NCI-H345 treated with DMSO at 0.1 percent for 48 hours (cell line): Measurements from ENCODE around the gene RFC4.

Experiments used
- DNase-seq: peaks from one replicate; lab custom pipeline; 2025; ENCODE audit not compliant: unreplicated experiment; lab: John Stamatoyannopoulos, UW

The RFC4 gene

DNA sequence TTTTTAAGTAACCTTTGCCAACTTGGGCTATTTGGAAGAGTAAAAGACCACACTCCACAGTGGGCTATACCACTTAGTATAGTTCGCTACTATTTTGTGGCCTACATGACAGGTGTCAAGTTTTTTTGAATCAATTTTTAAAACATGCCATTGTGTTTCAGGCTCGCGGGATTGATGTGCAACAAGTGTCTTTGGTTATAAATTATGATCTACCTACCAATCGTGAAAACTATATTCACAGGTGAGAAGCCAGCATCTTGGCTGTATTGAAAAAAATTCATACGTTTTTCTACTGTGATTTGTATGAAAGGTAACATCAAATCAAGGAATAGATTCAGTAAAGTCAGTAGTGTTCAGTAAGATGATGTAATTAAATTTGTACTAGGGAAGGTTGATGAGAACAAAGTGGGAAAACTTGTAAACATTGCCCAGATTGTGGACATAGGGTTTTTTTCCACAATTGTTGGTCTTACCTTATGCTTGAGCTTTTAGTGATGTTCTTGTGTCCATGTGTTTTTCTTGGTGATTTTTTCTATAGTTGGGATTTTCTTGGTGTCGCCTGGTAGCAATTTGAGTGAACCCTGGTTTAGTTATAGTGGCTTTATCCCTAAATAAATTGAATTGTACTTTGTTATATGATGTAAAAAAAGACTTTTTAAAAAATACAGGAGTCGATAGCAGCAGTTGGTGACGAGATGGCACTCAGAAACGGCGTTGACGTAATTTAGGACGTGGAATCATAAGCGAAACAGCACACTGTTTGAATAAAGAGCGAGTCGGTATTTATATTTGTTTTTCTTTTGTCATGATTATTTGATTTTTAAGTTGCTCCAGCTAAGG is 18.4 kb downstream of the RFC4 start:
- no peak for DNase-seq

DNA sequence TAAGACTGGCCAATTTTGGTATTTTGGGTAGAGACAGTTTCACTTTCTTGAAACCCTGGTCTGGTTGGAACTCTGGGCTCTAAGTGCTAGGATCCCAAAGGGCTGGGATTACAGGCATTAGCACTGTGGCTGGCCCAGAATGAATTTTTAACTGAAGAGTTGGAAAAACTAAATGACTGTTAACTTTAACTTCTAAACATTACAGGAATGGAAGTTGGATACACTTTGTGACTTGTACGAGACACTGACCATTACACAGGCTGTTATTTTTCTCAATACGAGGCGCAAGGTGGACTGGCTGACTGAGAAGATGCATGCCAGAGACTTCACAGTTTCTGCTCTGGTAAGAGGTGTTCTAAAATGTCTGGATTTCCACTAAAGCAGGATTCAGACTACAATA is 19.4 kb downstream of the RFC4 start:
- DNase-seq = no peak

DNA sequence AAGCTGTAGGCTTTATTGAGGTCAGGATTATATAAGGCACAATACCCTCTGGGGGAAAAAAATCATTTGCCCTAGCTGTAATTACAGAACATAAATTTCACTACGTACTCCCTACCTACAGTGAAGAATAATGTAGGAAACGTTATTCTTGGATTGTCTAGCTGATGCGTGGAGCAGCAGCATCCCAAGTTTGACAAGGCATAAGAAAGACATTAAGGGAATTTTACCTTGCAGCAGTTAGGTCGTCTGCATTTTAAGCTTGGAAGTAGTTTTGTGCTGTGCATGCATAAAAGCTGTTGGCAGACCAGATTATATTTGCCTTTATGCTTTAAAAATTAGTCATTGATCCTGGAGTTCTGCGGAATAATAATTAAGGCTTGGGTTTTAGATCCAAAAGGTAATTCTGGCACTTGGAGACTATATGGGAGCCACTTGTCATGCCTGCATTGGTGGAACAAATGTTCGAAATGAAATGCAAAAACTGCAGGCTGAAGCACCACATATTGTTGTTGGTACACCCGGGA is 20.7 kb downstream of the RFC4 start:
- DNase-seq = no peak

DNA sequence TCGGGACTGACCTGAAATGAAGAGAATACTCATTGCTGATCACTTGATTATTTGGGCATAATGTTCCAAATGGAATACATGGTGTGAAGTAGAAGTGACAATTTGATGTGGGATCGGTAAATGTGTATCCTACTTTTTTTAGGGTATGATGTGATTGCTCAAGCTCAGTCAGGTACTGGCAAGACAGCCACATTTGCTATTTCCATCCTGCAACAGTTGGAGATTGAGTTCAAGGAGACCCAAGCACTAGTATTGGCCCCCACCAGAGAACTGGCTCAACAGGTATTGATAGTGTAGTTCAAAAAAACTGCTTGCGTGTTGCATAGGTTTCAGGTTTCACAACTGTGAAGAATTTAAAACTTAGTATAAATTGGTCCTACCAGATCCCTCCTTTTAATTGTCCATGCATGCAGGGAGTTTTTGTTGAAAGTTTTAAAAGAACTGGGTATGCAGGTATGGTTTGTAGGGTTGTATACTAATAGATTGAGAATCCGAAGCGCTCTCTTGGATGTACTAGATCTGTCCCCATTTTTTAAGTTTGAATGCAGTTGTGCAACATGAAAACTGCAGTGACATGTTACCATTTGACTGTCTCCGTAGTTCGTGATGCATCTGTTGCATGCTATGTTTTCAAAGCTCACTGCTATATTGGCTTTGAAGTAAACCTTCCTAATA is 21.3 kb downstream of the RFC4 start:
- DNase-seq = no peak

DNA sequence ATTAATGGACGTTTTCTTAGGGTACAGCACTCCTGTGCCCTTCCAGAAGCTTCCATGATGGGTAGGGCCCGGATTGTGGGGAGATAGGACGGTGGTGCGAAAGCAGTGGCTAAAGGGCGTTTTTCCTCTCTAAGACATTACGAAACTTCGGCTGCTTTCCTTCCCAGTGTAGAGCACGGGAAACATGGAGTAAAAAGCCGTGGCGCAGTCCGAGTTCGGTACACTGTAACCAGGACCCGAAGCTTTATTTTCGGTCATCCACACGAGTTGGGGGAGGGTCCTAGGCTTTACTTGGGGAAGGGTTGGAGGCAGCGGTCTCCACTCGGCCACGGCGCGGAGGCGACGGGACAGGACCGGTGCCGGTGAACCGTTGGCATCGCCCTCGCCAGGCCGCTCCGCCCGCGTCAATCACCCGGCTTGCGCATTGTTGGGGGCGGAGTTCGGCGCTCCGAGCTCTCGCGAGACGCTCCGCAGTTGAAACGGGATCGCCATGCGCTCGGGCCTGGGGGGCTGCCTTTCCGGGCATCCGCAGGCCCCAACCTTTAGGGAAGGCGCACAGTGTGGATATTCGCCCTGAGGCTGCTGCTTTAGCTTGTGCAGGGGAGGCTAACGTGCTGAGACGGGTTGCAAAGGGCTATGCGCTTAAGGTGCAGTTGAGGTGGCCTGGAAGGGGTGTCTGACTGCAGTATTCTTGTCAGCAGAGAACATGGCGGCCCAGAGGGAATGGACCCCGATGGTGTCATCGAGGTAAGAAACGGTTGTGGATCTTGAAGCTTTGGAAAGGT is 22.4 kb downstream of the RFC4 start:
- DNase-seq = peak; percentile 44

DNA sequence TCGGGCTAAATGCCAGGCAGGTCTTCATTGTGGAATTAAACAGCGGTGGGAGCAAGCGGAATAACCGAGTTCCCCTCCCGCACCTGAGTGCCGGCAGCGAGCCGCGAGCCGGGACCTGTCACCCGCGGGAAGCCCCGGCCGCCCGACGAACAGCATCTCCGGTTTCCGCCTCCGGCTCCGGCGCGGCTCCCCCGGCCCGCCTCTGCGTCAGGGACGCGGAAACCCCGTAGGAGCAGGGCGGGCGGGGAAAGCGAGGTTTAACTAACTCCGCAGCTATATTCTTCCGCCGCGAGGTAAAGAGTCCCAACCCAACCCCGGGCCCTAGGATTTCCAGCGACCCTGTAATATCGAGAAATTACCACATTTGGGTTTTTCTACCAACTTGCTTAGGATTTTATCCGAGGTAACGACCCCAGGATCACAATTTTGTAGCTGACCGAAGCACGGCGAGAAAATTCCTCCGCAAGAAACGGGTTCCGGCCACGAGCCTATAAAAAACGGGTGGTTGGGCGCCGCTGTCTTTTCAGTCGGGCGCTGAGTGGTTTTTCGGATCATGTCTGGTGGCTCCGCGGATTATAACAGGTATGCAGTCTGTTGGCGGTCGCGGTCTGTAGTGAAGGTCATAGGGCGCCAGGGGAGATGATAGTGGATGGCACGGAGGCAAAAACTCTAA is 23.1 kb downstream of the RFC4 start, which contains the start of gene EIF4A2:
EIF4A2 (plus strand) TSS at position 520 of the 673 bp plus-strand sequence; CDS start at position 554, 34 bp downstream.
- peak; percentile 82 for DNase-seq

DNA sequence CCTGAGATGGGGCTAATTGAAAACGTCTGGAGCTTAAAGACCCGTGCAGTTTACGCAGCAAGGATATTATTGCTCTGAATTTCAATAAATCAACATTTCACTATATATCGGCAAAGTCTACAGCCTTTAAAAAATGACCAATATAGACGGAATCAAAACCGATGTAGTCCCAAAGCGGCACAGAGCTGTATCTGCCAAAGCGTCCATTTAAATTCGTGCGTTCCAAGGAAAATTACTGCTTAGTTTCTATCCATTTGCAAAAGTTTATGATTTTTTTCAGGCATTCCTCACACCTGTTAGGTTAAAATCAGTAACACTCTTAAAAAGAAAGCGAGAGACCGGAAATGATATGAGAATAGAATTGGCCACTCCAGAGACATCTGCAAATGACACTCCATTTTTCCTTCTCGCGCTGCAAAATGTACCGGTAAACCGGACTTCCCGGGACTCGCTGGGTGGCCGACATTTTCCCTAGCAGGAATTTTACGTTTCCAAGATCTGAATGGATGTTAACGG is 23.7 kb downstream of the RFC4 start:
- DNase-seq = peak; percentile 79

DNA sequence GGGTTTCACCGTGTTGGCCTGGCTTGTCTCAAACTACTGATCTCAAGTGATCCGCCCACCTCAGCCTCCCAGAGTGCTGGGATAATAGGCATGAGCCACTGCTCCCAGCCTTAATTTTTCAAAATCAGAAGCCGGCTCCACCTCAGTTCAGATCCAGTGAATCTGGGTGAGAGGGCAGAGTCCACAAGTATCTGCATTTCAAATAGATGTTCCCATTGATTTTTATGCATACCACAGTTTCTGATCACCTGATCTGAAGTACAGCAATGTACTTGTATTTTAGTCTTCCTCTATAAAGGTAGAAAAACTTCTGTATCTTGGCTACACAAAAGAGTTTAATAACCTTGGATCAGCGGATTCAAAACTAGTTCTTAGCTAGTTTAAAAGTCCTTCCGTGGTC is 27.1 kb downstream of the RFC4 start:
- no peak for DNase-seq

DNA sequence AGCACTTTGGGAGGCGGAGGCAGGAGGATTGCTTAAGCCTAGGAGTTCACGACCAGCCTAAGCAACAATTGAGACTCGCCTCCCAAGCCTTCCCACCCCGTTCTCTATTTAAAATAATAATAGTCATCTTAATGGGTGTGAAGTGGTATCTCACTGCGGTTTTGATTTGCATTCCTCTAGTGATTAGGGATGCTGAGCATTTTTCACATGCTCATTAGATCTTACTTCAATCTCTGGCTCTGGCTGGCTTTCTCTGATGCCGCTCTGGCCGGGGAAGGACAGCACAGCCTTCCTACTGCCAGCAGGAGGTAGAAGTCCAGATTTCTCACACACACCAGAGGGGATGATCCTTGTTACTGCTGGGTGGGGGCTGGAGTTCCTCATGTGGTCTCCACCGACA is 30.3 kb downstream of the RFC4 start:
- DNase-seq = no peak

DNA sequence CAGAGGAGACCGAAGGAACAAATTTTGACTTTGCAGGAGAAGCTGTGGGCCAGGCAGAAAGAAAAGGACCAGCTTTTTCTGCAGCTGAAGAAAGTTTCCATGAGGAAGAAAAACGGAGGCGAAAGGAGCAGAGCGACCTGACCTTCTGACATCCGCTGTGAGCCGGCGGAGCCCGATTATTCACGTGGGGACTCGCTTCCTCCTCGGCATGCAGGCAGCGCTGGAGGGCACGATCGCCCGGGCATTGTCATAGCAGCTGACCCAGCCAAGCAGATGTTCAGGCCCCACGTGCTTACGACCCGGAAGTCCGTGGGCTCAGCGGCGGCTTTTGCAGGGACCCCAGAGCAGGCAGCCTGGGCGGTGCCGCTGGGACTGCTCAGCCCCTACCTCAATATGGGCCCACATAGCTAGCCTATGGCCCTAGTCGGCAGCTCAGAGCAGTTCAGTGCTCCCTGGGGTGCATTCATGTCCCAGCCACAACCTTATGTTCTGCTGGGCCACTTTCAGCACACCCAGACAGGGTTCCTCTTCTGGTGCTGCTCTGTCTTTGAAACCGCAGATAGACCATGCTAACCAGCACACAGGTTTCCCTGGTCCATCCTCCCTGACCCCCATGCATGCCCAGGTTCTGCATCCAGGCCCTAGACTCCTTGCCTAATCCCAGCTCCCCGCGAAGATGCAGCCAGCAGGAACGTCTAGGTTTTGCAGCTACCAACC is 33.4 kb downstream of the RFC4 start:
- DNase-seq = no peak

DNA sequence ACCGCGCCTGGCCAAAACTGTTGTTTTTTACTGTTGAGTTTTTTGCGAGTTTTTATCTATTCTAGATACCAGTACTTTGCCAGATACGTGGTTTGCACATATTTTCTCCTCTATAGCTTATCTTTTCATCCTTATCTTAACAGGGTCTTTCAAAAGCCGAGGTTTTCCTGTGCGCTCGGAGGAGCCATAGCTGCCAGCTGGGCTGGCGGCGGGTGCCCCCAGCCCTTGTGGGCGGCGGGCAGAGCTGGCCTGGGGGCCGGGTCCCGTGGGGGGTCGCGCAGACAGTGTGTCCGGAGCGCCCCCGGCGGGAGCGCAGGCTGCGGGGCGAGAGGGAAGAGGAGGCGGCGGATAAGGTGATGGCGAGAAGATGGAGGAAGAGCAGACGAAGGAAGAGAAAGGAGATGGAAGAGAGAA is 34.0 kb downstream of the RFC4 start:
- DNase-seq = no peak

DNA sequence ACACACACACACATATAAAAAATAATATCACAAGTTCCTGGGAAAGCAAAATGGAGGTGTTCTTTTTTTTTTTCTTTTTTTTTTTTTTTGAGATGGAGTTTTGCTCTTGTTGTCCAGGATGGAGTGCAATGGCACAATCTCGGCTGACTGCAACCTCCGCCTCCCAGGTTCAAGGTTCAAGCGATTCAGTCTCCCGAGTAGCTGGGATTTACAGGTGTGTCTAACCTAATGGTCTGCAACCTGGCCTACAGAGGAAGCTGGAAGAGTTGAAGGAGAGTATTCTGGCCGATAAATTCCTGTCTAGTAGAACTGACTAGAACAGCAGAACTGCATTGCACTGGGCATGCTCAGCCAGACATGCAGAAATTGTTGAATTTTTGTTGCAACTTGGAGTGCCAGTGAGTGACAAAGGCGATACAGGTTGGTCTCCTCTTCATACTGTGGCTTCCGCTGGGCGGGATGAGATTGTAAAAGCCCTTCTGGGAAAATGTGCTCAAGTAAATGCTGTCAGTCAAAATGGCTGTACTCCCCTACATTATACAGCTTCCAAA is 45.3 kb downstream of the RFC4 start:
- DNase-seq = no peak

DNA sequence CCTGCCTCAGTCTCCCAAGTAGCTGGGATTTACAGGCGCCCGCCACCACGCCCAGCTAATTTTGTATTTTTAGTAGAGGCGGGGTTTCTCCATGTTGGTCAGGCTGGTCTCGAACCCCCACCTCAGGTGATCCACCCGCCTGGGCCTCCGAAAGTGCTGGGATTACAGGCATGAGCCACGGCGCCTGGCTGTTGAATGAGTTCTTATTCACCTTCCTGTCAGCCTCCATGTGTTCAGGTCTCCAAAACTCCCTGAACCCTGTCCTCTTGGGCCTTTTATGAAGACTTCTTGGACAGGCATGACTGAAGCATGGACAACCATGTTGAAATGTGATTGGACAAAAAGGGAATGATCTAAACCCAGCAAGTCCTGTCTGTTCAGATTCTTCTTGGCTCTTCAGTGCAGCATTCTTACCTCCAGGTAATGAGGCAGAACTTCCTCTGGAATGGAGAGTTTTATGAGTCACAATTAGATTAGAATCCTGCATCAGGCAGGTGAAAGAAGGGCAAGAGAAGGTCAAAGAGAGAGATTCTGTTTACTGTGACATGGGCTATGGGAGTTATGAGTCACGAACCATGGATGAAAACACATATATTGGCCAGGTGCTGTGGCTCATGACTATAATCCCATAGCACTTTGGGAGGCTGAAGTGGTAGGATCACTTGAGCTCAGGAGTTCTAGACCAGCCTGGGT is 46.0 kb downstream of the RFC4 start:
- DNase-seq = no peak

DNA sequence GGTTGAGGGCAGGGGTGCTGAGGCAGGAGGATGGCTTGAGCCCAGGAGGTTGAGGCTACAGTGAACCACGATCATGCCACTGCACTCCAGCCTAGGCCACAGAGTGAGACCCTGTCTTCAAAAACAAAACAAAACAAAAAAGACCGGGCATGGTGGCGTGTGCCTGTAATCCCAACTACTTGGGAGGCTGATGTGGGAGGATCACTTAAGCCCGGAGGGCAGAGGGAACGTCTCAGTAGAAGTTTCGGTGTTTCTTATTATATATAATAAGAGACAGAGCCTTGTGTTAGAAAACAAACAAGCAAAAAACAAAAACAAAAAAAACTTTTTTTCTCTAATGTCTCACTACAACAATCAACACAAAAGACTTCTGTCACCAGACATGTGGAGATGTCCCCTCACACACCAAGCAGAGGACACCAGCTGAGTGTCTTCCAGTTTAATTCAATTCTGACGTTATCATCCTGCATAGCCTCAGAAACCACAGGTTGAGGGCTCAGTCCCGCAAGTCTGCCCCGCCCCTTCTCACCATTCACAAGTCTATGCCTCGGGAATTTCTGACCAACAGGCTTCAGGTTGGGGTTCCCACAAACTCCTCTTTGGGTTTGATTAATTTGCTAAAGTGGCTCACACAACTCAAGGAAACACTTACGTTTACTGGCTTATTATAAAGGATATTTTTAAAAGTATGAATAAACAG is 46.9 kb downstream of the RFC4 start:
- DNase-seq = no peak

DNA sequence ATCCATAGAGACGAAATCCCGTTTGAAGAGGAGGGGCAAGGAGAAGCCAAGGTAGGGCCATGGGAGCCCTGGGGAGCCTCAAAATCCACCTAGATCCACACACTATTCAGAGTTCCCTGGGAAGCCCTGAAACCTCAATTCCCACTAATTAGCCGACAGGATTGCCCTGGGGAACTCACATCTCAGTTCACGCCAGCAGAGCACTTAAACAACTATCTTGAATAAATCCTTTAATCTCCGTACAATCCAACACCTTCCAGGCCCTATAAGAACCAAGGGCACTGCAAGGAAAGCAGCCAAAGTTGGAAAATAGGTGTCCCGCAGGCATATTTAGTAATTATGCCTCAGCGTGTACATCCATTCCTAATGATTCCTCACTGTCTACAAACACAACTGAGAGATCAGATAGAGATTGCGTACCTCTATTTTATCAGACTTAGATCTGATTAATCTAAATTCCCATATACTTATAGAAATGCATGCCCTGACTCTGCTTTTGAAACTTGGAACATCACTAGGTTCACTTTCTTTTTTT is 48.5 kb downstream of the RFC4 start:
- DNase-seq = no peak

DNA sequence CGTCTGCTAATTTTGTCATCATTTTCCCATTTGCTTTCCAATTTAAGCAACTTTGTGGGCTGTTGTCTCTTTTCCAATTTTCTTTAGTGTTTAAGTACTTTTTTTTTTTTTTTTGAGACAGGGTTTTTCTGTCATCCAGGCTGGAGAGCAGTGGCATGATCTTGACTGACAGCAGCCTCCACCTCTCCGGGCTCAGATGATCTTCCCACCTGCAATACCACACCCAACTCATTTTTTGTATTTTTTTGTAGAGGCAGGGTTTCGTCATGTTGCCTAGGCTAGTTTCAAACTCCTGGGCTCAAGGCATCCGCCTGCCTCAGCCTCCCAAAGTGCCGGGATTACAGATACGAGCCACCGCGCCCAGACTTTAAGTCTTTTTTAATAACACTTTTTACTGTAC is 49.1 kb downstream of the RFC4 start:
- no peak for DNase-seq

DNA sequence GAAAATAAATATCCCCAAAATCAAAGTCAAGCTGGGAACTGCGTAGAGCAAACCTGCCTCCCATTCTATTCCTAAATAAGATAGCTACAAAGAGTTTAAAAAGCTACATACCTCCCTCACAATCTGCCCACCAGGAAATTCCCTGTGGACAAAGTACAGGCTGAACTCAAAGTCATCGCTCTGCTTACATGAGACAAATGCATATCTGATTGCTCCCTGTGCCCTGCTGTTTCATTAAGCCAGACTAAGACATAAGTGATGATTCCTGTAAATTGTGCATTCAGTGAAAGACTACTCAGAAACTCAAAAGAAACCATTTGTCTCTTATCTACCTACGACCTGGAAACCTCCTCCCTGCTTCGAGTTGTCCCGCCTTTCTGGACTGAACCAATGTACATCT is 51.4 kb downstream of the RFC4 start:
- no peak for DNase-seq

DNA sequence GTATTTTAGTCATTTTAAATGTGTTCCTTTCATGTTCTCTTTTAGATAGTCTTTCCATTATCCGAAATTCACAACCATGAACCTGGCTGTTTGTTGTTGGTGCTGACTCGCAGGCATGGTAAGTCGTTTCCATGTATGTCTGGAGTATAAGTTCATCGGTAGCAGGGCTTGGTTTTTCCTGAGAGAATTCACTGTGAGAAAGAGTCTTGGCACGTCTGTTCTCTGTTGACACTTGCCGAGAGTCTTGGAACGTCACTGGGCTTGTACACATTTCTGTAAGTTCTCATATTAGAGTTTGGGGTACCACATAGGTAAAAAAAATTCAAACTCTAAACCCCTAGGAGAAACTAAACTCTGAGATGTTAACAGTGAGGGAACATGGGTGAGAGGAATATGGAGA is 52.3 kb downstream of the RFC4 start:
- no peak for DNase-seq
